DND-41 (cell line): Measurements from ENCODE around the gene GPR37L1.

ENCODE experiments used
- ATAC-seq: fragments of 200-7000 bp; cut with Tn5 transposase; 3 replicates; pipeline ENCODE4 v1.9.1; 2021; ENCODE audit warnings: low read depth; ENCODE audit not compliant: insufficient read depth
- DNase-seq: peaks from one replicate; pipeline ENCODE4 v3.0.0-alpha.2; 2020
- H2AFZ ChIP-seq: 2 replicates; pipeline ENCODE4 v1.6.0; 2012; ENCODE audit warnings: low read depth, low read length
- H3K27ac ChIP-seq: 2 replicates; pipeline ENCODE4 v1.5.1; 2012; ENCODE audit warnings: low read length, inconsistent platforms
- H3K27me3 ChIP-seq: fragments of 200-600 bp; sonication (generic); 2 replicates; pipeline ENCODE4 v1.6.0; 2012; ENCODE audit warnings: low read length, mild to moderate bottlenecking, inconsistent platforms; ENCODE audit not compliant: insufficient read depth, poor library complexity
- H3K36me3 ChIP-seq: 2 replicates; pipeline ENCODE4 v1.5.1; 2012; ENCODE audit warnings: low read length, inconsistent platforms; ENCODE audit not compliant: insufficient read depth
- H3K4me1 ChIP-seq: 2 replicates; pipeline ENCODE4 v1.5.1; 2012; ENCODE audit warnings: mild to moderate bottlenecking, low read length; ENCODE audit not compliant: insufficient read depth
- H3K4me2 ChIP-seq: 2 replicates; pipeline ENCODE4 v1.6.0; 2012; ENCODE audit warnings: mild to moderate bottlenecking, moderate library complexity, low read length, inconsistent platforms; ENCODE audit not compliant: insufficient read depth
- H3K4me3 ChIP-seq, 2 experiments: fragments of 200-600 bp in 1 of 2; shearing (Covaris generic) in 1 of 2; 2 replicates each; pipeline ENCODE4 v1.5.1; 2012 to 2016; ENCODE audit warnings: inconsistent platforms in 2 of 2, low read length in 2 of 2, mild to moderate bottlenecking in 2 of 2, low read depth in 1 of 2, moderate library complexity in 1 of 2
- H3K79me2 ChIP-seq: 2 replicates; pipeline ENCODE4 v1.6.0; 2012; ENCODE audit warnings: low read length, inconsistent platforms; ENCODE audit not compliant: insufficient read depth
- H3K9ac ChIP-seq: 2 replicates; pipeline ENCODE4 v1.6.0; 2012; ENCODE audit warnings: low read depth, mild to moderate bottlenecking, inconsistent platforms, low read length, moderate library complexity
- H3K9me3 ChIP-seq: 2 replicates; pipeline ENCODE4 v1.5.1; 2012; ENCODE audit warnings: low read length, moderate library complexity, mild to moderate bottlenecking, inconsistent platforms; ENCODE audit not compliant: insufficient read depth, severe bottlenecking
- H4K20me1 ChIP-seq: 2 replicates; pipeline ENCODE4 v1.6.0; 2012; ENCODE audit warnings: low read length; ENCODE audit not compliant: insufficient read depth
- EZH2 ChIP-seq: IDR thresholded peaks from 3 replicates; pipeline ENCODE4 v1.6.1; 2012; ENCODE audit warnings: borderline replicate concordance, low read depth, mild to moderate bottlenecking, moderate library complexity, low read length, inconsistent platforms; ENCODE audit not compliant: severe bottlenecking
- TF ChIP-seq, protein P1 (sequence below): IDR thresholded peaks from 2 replicates; pipeline ENCODE4 v1.5.1; 2012; ENCODE audit warnings: borderline replicate concordance, low read length, moderate library complexity, mild to moderate bottlenecking; ENCODE audit not compliant: poor library complexity, severe bottlenecking; ENCODE audit errors: extremely low read depth

The GPR37L1 gene

DNA sequence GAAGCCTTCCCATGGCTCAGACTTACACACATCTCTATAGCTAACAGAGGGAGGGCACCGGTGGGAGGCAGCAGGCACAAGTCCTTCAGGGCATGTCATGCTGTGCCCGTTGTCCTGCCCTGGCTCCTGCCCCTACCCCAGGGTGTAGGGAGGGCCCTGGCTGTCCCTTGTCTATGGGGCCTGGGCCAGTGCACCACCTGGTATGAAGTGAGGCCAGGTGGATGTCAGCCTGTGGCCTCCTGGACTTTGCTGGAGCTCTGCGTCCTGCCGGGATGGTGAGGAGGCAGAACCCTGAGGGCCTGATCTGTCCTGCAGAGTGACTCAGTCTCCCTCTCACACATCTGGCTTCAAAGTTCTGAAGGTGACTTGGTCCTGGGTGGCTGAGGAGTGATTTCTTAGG lies 47.3 kb upstream of the GPR37L1 start:
- no peak for TF ChIP-seq EZH2
- TF ChIP-seq, protein P1, sequence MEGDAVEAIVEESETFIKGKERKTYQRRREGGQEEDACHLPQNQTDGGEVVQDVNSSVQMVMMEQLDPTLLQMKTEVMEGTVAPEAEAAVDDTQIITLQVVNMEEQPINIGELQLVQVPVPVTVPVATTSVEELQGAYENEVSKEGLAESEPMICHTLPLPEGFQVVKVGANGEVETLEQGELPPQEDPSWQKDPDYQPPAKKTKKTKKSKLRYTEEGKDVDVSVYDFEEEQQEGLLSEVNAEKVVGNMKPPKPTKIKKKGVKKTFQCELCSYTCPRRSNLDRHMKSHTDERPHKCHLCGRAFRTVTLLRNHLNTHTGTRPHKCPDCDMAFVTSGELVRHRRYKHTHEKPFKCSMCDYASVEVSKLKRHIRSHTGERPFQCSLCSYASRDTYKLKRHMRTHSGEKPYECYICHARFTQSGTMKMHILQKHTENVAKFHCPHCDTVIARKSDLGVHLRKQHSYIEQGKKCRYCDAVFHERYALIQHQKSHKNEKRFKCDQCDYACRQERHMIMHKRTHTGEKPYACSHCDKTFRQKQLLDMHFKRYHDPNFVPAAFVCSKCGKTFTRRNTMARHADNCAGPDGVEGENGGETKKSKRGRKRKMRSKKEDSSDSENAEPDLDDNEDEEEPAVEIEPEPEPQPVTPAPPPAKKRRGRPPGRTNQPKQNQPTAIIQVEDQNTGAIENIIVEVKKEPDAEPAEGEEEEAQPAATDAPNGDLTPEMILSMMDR = no peak
- DNase-seq = no peak
- Histone ChIP-seq H3K9ac (no peak overlapping the region), H3K27ac (no peak overlapping the region), H3K4me3 (no peak overlapping the region), H3K4me1 (no peaks in the 10 kb centered on the region), H3K36me3 (no peaks in the 10 kb centered on the region), H3K27me3 (no peaks in the 10 kb centered on the region), H3K4me2 (no peak overlapping the region), H2AFZ (no peak overlapping the region), H4K20me1 (no peaks in the 10 kb centered on the region), H3K79me2 (no peaks in the 10 kb centered on the region), H3K9me3 (no peaks in the 10 kb centered on the region)
- ATAC-seq = no peak

DNA sequence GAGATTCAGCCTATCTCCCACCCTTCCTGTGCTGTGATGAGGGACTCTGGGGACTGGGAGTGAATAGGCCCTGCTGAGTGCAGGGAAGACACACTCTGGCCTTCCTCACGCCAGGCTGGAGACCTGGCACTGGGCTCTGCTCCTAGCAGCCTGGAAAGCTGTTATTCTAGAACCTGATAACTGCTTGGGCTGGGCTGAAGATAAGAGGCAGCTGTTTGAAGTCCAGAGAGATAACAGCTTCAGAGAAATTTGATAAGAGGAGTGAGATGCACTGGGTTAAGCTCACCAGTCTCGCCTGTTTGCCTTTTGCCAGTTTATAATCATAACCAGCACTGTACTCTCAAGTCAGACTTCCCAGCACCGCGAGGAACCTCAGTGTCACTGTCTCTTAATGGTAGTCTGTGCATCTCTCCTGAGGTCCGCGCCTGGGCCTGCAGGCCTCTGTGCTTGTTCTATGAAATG lies 46.6 kb upstream of the GPR37L1 start:
- ATAC-seq = no peak
- H3K4me3 ChIP-seq = no peak overlapping the region
- H2AFZ ChIP-seq = no peak overlapping the region
- DNase-seq = no peak
- H3K4me2 ChIP-seq = no peak overlapping the region
- H3K36me3 ChIP-seq = no peaks in the 10 kb centered on the region
- no peaks in the 10 kb centered on the region for H3K9me3 ChIP-seq
- H3K27ac ChIP-seq = no peak overlapping the region
- no peaks in the 10 kb centered on the region for H3K79me2 ChIP-seq
- no peaks in the 10 kb centered on the region for H3K4me1 ChIP-seq
- H4K20me1 ChIP-seq = no peaks in the 10 kb centered on the region
- no peak overlapping the region for H3K9ac ChIP-seq
- TF ChIP-seq, protein P1 = no peak
- no peak for TF ChIP-seq EZH2
- no peaks in the 10 kb centered on the region for H3K27me3 ChIP-seq

DNA sequence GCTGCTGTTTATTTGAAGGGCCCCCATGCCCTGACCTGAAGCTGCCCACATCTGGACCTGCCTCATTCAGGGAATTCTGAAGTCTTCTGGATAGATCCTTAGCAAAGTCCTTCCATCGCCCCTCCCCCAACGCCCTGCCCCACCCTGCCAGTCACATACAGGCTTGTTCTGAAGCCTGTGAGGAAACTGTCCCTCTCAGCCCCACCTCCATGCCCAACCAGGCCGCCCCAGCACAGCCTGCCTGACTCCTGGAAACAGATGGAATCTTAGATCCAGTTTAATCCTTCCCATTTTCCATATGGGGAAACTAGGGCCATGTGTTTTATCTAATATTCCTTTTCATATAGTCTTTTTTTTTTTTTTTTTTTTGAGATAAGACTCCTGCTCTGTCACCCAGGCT lies 44.5 kb upstream of the GPR37L1 start:
- Histone ChIP-seq H3K4me2 (no peak overlapping the region), H2AFZ (no peak overlapping the region), H3K4me3 (no peak overlapping the region), H3K36me3 (no peaks in the 10 kb centered on the region), H3K27ac (no peak overlapping the region), H3K4me1 (no peaks in the 10 kb centered on the region), H3K79me2 (no peaks in the 10 kb centered on the region), H3K27me3 (no peaks in the 10 kb centered on the region), H3K9me3 (no peaks in the 10 kb centered on the region), H4K20me1 (no peaks in the 10 kb centered on the region), H3K9ac (no peak overlapping the region)
- DNase-seq (no peak), ATAC-seq (no peak)
- TF ChIP-seq EZH2 = no peak
- TF ChIP-seq, protein P1 = no peak

DNA sequence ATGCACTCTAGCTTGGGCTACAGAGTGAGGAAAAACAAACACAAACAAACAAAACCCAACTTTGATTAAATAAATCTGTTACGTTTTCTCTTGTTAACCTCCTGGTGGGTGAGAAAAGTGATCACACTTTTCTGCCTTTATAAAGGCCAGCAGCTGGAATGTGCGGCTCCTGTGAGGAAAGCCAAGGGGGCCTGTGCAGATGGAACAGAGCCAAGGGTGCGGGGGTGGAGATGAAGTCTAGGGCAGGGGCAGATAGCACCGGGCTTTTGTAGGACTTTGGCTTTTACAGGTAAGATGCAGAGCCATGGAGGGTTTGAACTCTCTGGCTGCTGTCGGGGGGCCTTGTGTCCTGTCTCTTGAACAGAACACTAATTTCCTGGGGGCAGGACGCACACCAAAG lies 40.7 kb upstream of the GPR37L1 start:
- DNase-seq (no peak), ATAC-seq (no peak)
- Histone ChIP-seq H3K4me2 (no peak overlapping the region), H3K4me1 (no peaks in the 10 kb centered on the region), H3K36me3 (no peaks in the 10 kb centered on the region), H3K27ac (no peak overlapping the region), H3K27me3 (peaks cover 17% of the 10 kb centered on the region), H3K9me3 (no peaks in the 10 kb centered on the region), H3K4me3 (no peak overlapping the region), H4K20me1 (no peaks in the 10 kb centered on the region), H2AFZ (no peak overlapping the region), H3K79me2 (no peaks in the 10 kb centered on the region), H3K9ac (no peak overlapping the region)
- TF ChIP-seq EZH2 = no peak
- TF ChIP-seq, protein P1 = no peak
